Ecto neural progenitor cell (in vitro differentiated cells): ENCODE results near the gene NSD2.
A peak's percentile ranks its signal among the peaks of the same experiment; 100 is the strongest.
"Not testable (repeated sequence)": the region's sequence is repeated elsewhere in the genome, so short reads cannot be mapped to it uniquely, and the experiment has no call there.

Experiments
- DNase-seq: peaks from one replicate; pipeline ENCODE4 v3.0.0-alpha.2; 2018; ENCODE audit warnings: low spot score

The NSD2 gene

DNA sequence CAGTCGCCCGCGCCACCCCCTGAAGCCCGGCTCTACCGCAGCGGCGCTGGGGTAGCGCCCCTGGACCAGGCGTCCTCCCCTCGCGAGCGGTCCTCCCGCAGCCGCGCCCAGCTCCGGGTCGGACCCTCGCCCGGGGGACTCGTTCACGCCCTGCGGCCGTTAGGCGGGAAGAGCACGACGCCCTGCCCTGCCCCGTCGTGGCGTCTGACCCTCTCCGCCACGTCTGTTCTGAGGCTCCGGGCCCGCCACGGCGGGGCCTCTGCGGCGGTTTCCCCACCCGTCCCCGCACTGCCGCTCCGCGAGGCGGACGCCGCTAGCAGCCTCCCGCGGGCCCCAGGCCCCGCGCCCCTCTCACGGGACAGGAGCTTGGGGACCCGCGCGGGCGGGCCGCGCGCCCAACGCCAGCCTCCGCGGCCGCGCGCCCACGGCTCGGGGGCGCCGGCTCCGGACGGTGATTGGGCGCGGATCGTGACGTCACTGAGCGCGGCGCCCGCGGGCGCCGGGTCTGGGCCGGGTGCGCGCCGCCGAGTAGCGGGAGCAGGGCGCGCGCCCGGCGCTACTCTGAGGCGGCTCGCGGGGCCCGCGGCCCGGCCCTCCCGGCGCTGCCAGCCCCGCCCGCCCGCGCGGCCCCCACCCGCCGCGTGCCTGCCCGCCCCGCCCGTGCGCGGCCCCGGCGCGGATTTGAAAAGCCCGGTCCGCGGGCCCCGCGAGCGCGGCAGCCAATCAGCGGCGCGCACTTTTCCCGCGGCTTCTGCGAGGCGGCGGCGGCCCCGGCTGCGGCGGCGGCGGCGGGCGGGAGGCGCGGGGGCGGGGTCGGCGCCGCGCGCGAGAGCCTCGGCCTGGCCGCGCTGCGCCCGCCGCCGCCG is at the start of gene NSD2:
Gene NSD2 (plus strand): TSS at position 816 of the 866 bp plus-strand sequence. CDS start 29,262 bp downstream, outside the sequence.
- peak; percentile 94 for DNase-seq

DNA sequence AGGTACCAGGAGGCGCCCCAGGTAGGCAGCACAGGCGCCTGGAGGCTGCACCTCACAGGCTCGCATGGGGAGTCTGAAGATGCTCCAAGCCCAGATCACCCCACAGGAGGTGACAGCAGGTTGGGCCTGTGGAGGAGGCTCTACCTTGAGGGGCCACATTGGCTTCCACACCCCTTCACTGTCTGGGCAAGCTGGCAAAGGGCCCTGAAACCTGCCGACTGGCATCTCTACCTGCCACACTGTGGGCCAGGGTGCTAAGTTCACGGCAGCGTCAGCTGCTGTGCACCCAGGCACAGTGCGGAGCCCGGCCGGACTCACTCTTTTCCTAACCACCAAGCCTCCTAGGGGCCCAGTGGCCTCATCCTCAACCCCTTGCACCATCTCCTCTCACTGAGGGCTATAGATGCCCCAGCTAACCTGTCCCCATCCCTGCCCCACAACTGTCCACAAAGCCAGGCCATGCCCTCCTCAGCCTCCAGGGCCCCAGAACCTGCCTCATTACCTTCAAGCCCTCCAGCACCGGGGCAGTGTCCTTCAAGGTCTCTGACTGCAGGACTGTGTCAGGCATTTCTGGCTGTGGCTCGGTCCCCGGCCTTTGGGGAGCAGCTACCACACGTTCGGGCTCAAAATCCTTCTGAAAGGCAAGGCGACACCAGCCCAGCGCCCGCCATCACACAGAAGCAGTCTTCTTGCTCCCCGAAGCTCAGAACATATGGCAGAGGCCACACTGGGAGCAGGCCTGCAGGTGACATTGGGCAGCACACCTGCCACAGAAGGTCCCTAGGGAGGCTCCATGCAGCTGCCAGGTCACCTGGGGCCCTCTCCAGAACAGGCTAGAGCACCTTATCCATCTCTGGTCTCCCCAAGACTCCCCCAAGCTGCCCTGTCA is 49.3 kb upstream of the NSD2 start:
- no peak for DNase-seq

DNA sequence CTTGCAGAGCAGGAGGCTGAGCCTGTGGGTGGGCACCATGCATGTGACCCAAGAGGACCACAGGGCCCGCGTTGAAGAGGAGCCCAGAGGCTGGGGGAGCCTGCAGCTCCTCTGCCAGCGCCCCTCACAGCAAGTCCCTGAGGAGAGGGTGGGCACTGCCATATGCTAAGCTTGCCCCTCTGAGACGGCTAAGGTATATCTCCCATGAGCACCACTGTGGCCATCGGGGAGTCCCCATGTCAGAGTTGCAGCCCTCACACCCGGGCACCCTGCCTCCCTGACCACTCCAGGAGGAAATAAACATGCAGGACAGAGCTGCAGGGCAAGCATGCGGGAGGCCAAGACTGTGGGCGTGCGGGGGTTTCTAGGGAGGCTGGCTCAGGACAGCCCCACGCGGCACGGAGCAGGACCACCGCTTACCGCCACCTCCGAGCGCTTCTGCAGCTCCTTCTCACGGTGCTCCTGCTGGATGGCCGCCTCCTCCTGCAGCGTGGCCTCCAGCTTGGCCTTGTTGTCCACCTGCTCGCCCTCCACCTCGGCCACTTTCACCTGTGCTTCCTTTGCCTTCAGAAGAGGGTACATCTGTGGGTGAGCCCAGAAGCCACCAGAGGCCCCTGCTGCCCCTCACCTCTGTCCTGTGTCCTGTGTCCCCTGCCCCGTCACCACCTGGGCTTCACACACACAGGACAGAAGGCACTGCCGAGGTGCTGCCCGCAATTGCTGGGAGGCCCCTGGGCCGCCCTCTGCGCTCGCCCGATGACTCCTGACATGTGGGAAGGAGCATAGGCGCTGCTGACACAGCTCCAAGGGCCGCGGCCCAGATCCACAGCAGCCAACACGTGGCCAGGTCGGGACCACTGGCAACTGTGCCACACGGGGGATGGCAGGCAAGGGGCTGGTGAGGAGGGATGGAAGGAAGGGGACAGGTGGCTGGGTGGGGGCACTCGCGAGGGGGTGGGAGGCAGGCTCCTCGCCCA is 48.3 kb upstream of the NSD2 start:
- DNase-seq: no peak

DNA sequence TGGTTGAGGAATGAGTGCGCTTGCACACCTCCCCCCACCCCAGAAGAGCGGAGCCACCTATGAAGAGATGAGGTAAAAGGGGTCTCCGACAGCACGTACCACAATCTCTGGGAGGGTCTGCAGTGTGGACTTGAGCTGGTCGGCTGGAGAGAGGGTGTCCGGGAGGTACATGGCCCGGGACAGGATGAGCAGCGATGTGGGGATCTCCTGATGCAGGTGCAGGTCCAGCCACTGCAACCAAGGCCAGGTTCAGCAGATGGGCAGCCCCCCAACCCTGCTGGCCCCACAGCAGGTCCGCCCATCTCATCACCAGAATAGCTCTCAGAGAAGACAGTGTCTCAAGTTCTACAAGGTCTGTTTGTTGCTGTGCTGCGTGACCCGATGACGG is 47.7 kb upstream of the NSD2 start:
- no peak for DNase-seq

DNA sequence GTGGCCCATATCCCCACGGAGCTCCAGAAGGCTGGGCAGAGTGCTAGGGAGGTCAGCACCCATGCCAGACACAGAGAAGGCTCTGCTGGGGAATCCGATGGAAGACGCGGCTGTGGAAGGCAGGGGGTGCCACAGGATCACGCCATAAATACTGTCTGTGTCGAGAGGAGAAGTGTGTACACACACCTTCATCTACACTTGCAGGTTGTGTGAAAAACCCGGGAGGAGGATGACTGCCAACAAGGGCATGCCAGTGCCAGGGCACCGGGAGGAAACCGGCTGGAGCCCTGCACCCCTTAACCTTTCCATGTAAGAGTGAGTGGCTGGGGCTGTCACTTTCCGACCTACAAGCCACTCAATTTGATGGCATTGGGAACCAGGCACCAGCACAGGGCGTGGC is 46.4 kb upstream of the NSD2 start:
- no peak for DNase-seq

DNA sequence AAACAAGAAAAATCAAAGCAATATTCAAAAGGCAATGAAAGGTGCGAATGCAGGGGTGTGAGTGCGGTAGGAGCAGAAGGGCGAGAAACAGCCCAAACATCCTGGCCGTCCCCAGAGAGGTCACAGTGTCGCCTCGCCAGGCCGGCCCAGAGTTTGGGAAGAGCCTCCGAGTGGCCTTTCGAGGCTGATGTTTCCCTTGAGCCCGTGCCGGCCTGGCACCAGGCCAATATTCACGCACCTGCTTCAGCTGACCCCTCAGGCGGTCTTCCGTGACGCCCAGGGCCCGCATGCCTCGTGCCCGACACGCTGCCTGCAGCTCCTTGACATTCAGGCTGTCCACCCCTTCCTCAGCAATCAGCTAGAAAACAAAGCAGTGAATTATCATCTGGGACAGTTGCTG is 45.9 kb upstream of the NSD2 start:
- DNase-seq: no peak

DNA sequence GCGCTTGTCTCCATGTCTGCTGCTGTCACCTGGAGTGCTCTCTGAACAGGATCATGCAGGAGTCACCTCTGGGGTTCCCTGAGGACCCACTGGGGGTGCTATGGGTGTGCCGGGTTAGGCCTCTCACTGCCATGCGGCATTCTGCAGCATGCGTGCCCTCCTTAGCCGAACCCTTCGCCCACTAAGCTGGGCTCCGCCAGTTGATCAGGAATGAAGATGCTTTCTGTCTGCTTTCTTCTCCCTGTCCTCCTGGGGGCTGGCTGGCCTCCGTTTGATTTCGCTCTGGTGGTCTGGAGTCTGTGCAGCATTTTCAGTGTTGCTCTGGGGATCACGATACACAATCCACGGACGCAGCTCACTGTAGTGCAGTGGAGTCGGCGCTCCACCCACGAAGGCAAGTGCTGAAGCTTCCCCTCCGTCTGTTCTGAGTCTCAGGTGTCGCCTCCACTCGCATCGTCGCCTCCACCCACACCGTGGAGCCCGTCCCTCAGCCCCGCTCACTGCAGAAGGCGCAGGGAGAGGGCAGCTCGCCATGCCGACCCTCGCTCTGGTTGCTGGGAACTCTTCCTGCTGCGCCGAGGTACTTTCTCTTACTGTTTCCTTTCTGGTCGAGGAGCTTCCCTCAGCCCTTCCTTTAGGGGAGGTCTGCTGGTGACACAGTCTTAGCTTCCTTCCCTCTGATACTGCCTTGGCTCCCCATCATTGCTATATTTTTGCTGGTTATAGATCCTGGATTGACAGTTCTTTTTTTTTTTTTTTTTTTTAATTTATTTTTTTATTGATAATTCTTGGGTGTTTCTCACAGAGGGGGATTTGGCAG is 44.5 kb upstream of the NSD2 start:
- no peak for DNase-seq

DNA sequence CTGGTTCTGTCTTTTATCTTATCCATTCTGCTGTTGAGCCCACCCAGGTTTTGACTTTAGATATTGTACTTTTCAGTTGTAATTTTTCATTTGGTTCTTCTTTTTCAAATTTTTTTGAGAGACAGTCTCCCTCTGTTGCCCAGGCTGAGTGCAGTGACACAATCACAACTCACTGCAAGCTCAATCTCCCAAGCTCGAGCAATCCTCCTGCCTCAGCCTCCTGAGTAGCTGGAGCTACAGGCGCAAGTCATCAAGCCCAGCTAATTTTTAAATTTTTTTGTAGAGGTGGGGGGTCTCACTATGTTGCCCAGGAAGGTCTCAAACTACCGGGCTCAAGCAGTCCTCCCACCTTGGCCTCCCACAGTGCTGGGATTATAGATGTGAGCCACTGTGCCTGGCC is 41.0 kb upstream of the NSD2 start:
- no peak for DNase-seq

DNA sequence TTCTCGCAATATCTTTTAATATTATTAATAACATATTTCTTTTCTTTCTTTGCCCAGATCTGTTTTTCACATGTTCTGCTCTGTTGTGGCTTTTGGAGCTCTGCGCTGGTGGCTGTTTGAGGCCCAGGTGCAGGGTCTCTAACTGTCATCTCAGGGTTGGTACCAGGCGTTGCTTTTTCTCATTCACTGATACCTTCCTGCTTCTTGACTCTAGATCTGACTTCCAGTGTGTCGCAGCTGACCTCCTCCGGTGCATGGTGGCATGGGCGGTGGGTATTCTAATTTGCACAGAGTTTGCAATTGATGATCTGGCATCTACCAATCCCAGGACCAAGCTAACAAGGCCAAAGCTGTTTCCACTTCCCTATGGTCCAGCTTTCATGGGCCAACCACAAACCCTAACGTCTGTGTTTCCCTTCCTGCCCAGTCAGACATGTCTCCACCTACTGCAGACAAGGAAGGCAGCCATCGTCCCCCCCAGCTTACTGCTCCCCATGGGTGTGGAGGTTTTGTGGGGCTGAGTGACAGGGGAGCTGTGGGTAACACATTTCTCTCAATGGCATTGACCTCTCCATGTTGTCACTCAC is 40.5 kb upstream of the NSD2 start:
- DNase-seq: no peak

DNA sequence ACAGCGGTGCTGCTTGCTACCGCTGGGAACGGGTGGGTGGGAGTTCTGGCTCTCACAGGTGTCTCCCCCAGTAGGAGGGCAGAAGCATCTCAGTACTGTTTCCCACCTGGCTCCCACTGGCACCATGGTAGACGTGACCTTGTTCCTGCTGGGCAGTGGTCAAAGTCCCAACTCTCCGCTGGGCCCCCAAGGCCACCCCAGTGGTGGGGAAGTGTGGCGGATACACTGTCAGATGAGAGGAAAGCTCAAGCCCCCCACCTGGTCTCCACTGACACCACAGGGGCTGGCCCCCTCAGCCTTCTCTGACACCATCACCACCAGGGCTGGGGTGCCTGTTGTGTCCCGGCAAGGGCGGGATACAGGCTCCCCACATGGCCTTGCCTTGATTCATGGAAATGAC is 39.9 kb upstream of the NSD2 start:
- no peak for DNase-seq

DNA sequence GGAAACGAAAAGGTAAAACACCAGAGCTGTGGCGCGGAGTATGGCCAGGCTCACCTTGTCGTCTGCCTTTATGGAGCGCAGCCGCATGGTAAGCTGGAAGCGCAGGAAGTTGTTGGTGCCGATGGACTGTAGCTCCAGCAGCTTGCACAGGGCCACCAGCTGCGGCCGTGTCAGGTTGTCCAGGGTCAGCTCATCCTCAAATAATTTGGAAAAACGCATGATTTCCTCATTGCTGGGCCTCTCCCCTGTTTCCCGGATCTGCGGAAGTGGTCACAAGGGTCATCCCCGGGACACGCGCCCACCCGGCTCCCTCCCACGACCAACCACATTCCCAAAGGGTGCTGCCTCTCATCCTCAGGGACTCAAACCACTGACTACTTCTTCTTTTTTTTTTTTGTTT is 38.5 kb upstream of the NSD2 start:
- no peak for DNase-seq

DNA sequence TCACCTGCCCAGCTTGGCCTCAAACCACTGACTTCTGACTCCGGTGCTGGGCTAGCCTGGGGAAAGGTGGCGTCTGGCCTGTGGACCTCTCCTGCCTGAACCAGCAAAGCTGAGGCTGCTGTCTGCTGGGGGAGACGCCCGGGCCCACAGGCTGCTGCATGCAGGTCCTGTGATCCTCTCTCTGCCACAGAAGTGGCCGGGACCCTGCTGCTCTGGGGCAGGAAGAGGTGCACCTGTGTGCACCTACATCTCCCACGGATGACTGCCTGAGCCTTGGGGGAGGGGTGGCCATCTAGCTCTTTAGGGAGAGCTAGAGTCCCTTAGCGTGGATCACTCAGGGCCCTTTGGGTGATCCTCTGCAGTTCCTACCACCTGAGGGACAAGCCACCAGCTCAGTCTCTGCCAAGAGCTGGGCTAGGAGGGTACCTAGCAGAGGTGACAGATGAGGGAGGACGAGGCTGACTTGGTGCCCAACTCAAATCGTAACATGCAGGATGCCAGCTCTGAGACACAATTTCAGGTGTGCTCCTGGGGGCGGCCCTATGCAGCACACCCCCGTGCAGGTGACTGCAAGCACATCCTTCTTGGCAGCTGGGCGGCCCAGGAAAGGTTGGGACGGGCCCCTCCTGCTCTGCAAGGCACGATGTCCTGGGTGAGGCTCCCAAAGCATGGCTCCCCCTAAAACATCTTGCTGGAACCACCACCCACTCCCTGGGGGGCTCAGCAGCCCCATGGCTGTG is 37.7 kb upstream of the NSD2 start:
- DNase-seq: no peak

DNA sequence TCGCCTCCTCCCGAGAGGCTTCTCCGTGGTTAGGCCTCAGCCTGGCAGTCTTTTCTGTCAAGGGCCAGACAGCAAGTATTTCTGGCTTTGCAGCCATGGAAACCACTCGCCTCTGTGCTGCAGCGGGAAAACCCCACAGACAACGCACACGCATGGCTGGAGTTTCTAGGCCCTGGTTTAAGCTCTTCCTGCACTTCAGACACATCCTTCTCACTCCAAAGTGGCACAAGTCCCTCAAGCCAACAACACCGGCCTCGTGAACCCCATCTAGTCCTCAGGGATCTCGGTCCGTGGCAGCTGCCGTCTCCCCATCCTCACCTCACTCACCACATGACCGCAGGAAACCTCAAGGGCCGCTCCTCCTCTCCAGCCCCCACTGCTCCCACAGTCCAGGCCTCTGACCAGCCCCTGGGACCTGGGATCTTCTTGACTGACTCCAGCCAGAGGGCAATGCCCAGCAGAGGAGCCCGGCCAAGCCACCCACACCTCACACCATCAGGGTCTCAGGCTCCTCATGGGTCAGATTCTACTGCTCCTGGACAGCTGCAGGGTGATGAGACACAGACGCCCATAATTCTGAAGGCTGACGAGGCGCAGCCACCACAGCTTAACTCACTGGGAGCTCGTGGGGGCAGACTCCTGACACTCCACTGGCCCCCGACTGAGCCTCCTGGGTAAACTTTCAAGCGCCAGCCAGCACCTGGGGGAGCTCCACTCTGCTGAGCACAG is 37.0 kb upstream of the NSD2 start:
- no peak for DNase-seq

DNA sequence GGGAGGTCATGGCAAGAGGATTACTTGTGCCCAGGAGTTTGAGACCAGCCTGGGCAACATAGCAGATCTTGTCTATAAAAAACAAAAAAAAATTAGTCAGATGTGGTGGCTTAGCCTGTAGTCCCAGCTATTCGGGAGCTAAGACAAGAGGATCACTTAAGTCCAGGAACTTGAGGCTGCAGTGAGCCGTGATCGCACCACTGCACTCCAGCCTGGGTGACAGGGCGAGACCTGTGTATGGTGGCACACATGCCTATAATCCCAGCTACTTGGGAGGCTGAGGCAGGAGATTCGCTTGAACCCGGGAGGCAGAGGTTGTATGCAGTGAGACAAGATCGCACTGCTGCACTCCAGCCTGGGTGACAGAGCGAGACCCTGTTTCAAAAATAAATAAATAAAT is 35.4 kb upstream of the NSD2 start:
- not testable (repeated sequence) for DNase-seq

DNA sequence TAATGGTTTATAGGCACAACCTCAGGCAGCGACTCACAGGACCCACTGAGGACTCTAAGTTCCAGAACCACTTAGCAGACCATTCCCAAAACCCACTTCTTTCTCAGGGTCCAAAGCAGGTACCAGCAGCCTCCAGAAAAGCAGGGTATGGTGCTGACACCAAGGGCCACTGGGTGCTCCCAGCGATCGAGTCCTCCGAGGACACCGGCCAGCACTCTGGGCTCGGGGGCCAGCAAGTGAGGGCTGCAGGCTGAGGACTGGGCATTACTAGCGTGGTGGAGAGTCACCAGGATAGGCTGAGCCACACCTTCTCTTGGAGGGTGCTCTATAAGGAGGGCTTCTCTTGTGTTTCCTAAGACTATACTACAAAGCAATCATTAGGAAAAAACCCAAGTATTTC is 34.5 kb upstream of the NSD2 start:
- no peak for DNase-seq

DNA sequence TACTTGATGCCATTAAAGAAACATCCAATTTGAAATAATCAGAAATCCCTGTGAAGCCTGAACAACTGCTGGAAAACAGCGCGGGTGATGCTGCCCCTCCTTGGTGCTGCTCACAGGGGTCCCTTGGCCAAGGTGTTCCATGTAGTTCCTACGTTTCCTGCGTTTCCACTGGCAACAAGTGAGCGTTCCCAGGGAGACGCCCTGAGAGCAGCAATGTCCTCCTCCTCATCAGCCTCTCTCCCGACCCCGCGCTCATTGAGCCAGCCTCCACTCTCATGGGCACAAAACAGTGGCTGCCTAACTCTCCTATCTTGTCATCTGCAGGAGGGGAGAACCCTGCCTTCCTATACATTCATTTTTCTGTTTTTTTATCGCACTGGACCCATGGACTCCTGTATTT is 34.1 kb upstream of the NSD2 start:
- DNase-seq: no peak

DNA sequence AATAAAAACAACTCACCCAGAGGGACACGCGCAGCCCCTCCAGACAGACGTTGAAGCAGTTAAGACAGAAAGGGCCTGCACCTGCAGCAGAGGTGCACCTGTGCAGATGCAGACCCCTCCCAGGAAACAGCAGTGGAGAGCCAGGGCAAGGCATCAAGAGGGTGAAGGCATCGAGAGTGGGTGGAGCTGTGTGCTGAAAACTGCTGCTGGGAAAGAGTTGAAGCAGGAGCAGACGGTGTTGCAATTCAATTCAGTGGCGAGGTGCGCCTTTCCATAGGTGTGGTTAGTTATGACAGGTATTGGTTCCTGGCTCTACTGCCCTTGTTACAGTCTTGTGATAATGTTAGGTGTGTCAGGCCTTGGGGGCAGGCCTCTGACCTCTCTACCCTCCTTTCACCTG is 31.9 kb upstream of the NSD2 start:
- DNase-seq: no peak

DNA sequence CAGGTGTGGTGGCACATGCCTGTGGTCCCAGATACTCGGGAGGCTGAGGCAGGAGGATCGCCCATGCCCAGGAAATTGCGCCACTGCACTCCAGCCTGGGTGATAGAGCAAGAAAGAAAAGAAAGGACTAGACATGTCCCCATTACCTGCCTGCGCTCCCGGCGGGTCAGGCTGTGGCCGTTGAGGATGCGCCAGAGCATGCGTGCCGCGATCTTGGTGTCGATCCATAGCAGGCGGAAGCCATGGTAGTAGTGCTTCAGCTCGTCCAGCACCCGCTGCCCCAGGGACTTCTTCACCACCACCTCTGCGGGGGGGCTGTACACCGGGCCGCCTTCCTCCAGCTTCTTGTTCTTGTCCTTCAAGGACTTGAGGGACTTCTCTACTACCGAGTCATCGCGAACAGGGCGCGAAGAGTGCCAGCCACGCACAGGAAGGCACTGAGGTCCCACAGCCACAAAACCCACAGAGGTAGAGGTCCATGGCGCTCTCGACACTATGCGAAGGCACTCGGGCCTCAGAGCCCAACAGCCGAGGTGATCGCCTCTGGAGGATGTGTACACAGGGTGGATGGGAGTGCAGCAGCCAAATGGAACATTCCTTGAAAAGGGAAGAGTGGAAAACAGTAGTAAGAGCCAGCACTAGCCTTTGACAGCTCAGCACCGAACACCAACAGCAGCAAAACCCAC is 29.8 kb upstream of the NSD2 start:
- DNase-seq: no peak

DNA sequence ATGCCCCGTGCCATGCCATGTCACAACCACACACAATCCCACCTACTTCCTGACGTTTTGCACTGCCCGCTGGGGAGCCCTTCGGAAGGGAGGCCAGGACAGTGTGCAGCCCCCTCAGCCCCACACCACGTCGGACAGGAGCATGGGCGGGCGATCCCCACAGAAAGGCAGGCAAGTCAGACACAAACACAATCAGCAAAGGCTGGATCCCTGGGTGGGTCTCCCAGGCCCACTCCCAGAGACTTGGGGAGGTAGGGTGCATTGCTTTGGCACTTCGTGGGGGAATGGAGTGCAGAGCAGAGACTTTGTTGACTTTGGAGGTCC is 29.3 kb upstream of the NSD2 start:
- DNase-seq: no peak
